Measurements from ENCODE around the gene PDZD8.
"Not testable (repeated sequence)": the region's sequence is repeated elsewhere in the genome, so short reads cannot be mapped to it uniquely, and the experiment has no call there.

The PDZD8 gene

DNA sequence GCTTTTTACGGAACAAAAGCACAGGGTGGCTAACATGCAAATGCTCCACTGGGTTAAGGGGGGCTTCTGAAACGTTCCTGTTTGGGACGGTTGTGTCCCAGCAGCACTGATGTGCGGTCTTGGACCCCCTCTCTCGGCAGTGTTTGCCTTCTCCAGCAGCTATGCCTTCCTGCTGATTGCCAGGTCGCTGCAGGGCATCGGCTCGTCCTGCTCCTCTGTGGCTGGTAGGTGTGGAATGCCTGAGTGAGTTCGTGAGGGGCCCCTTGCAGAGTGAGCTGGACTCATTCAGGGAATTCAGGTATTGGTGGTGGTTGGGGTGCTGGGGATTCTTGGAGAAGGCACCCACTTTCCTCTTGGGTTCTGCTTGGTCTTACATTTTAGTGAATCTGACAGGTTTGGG is 121.3 kb downstream of the PDZD8 start:
- no peak for DNase-seq

DNA sequence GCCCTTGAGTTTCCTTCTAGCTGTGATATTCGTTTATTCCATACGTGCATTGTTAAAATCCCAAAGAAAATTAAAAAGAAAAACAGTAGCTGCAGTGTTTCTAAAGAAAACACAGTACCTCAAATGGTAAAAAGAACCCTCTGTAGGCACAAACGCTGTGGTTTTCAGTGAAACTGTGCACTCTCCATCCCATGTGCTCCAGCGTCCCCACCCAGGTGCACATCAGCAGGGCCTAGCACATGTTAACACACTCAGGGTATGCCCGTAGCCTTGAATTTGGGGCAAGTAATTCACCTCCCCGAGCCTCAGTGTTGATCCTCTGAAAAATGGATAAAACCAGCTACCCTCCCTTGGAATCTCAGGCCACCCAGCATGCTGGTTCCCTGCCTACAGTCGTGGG is 124.8 kb downstream of the PDZD8 start:
- no peak for DNase-seq

DNA sequence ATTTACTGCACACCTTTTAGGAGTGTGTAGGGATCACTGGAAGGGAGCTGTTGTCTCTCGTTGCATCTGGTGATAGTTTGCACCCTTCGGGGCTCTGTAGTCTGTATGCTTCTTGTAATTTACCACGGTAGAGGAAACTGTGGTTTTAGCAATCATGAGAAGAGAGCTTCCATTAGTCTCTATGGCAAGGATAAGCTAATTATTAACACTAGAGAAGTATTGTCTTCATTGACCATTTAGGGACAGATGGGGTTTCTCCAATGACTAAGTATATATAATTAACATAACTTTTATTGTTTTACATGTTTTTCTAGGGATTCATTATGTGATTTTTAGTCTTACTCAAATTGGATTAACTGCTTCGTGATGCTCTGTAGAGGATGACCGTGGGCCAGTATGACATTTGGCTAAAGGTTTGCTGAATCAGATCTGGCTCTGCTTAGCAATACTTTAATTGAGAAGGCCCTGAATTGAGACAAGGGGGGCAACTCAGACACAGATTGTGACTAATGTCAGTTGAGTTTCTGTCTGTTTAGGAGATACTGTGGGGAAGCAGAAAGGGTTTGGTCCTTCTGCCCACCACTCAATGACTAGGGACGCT is 125.6 kb downstream of the PDZD8 start:
- no peak for DNase-seq

DNA sequence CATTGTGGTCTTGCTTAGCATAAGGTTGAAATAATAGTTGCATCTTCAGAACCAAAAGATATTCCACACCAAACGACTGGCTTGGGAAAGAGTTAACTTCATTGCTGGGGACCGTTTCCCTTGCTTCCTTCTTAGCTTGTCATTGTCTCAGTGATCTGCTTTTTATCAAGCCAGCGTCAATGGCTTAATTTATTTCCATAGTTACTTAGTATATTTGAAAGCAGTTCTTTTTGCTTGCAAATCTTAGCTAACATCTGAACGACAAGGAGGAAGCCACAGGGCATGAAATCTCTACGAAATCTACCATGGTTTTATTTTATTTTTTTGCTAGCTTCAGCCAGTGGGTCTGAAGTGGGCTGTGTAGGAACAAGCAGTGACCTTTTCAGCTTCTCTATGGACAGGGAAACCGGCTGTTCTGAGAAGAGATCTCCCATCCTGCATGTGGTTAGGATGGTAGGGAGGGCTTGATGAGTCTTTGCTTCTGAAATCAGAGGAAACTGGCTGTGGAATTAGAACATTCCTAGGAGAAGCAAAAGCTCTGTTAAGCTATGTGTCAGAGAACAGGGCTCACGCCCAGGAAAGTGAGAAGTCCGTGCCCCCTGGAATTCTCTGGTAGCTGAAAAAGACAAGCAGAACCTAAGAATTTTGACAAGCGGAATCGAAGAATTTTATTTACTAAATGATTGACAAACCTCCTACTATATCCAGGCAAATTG is 126.3 kb downstream of the PDZD8 start:
- DNase-seq, result no peak

DNA sequence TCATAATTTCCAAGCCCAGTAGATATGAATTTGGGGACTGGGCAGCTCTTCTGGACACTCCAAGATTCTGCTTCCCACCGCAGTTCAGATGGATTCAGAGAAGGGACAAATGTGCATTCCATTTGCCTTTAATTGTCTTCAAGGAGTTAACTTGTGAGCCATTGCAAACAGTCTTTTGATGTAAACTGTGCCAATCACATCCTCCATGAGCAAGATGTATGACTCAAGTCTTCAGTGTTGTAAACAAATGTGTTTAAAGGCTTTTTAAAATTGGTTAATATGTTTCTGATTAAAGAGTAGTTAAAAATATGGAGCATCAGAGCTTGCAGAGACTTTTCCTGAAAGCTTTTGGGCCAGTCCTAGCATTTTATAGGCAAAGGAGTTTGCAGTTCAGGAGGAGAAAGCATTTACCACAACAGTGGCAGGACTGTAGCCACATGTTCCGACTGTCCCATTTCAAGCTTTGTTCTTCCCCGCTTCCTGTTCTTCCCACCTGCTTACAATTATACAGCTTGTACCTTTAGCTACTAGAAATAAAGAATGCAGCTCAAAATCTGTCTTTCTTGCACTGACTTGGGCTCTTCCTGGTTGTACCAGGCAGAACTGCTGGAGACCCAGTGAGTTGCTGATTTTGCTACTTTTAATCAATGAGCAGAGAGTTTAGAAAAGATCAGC is 128.1 kb downstream of the PDZD8 start:
- no peak for DNase-seq

DNA sequence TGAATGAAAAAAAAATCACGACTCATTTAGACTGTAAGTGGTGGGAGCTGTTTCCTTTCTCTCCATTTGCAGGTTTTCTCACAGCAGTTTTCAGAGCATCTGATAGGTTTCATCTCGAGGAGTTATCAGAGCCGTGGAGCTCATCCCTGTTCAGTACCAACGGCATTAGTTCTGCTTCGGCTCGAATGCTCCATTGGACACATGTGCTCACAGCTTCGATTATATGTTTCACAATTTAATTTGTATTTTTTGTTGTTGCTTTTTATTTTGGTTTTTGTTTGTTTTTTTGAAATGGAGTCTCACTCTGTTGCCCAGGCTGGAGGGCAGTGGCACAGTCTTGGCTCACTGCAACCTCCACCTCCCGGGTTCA is 132.8 kb downstream of the PDZD8 start:
- DNase-seq, result no peak

DNA sequence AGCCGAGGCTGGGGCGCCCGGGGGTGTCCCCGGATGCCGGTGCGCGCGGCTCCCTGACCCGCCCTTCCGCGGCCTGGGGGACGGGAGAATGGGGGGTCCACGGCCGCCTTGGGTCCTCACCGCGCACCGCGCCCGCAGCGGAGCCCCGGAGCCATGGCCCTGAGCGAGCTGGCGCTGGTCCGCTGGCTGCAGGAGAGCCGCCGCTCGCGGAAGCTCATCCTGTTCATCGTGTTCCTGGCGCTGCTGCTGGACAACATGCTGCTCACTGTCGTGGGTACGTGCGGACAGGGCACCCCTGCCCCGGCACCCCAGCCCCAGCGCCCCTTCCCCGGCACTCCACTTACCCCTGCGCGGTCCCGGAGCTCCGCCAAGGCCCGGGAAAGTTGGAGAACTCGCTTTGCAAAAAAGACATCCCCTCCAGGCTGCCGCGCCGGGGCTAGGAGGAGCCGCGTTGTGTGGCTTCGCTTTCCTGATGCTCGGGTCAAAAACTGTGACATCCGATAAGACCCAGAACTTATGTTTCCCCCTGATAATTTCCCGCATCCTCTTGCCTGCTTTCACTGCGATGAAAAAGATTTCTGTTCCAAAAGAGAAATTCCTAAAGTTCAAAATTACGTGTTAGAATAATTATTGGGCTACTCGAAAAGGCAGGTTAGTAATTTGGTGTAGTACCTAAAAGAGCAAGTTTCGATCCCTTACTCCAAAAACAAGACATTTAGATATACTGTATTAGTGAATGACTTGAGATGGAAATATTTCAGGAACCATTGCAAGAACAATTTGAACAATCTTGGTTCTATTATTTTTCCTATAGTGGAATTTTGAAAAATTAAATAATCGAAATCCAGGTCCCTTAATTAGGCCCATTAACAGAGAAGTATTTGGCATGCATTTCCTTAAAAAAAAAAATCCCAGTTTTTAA is 133.4 kb downstream of the PDZD8 start:
- DNase-seq, result no peak

DNA sequence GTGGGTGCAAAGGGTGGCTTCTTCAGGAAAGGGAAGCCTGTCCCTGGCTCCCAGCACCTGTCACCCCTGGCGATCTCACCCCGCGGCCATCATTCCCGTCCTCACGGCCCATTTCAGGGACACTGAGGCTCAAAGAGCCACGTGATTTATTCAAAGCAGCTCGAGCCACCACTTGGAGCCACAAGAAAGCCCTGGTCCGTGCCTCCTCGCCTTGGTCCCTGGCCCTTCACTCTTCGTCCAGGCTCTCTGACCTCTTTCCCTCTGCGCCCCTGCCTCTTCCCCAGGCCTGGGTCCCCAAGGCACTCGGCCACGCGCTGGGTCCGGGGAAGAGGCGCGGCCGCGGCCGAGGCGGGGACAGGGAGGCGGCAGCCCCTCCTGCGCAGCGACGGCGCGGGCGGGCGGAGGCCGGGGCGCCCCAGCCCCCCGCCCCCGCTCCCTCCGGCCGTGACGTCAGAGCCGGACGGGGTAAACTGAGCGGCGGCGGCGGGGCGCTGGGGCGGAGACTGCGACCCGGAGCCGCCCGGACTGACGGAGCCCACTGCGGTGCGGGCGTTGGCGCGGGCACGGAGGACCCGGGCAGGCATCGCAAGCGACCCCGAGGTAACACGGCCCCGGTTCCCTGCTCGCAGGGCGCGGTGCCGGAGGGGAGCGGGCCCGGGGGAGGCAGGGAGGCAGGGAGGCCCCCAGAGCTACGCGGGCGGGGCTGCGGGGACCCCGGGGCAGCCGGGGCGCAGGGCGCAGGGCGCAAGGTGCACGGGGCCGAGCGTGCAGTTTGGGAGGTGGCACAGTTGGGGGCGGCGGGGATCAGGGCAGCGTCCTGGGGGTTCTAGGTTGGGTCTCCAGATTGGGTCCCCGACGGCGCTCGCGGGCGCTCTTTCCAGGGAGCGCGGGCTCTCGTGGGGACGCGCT is 134.4 kb downstream of the PDZD8 start, which contains the start of gene SLC18A2:
SLC18A2 (plus strand) TSS at position 494 of the 909 bp plus-strand sequence. CDS start 580 bp downstream, outside the sequence.
- DNase-seq, result no peak

DNA sequence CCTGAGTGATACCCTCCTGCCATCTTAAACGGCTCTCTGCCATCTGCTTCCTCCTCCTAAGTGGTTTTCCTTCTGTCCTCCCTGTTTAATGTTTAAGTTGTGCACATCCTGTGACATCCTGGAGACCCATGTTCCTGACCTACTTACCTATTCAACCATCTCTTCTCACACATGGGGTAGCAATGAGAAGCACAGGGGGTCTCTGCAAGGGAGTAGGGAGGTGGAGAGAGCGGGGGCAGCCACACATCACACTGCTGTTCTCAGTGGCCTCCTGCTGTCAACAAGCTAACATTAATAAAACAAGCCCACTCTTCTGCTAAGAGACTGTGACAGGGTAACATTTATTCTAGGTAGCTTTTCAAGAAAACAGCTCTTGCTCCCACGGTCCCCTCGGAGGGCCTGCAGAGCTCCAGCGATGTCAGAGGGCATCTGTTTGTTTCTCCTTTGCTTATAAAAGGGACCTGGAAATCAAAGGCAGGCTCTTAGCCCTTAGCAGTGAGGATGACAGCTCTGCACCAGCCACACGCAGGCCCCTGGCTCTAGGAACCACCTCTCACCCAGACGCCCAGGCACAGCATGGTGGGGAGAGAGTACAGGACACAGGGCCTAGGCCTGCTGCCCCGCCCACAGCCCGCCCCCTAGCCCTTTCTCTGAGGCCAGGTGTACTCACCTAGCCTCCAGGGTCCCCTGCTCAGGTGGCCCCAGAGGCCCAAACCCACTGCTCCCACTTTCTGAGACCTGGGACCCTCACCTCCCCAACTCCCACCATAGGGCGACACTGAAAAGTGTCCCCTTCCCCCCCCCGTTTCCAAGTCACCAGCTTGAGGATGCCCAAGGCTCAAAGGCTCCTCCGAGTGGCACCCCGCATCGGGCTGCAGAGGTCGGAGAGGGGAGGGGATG is 135.3 kb downstream of the PDZD8 start:
- no peak for DNase-seq

DNA sequence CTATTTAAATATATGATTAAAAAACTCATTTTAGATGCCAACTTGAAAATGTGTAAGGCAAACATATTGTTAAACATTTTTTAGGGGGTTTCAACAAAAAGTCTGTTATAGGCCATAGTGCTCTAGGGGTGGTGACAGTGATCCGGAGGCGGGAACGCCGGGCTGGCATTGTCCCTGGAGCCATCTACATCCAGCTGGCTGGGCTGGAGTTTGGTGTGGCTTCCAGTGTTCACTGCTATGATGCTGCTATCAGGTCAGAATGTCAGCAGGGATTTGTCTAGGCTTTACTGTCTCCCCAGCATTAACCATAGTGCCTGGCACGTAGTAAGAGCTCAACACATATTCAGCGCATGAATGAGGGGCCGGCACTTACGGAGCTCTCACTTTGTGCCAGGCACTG is 136.2 kb downstream of the PDZD8 start:
- no peak for DNase-seq

DNA sequence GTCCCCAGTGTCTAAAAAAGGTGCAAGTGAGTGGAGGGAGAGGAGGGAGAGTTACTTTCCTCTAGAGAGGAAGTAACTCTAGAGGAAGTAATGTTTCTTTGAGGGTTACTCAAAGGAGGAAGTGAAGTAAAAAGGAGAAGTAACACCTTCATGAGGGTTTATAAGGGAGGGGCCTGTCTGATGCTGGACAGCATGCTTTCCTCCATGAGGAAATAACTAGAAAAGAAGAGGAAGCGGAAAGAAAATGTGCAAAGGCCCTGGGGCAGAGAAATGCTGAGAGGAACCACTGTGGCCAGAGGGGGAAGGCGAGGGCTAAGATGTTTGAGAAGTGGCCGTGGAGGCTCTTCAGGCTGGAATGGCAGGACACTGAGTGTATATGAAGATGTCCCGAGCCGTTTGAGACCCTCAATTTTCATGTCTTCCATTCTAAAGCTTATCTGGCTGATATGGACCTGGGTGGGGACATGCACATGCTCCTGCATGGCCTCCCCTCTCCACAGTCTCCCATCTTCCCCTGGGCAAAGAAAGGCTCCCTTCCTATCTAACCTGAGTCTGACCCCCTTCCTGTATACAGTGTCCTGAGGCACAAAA is 137.7 kb downstream of the PDZD8 start:
- DNase-seq, result no peak

DNA sequence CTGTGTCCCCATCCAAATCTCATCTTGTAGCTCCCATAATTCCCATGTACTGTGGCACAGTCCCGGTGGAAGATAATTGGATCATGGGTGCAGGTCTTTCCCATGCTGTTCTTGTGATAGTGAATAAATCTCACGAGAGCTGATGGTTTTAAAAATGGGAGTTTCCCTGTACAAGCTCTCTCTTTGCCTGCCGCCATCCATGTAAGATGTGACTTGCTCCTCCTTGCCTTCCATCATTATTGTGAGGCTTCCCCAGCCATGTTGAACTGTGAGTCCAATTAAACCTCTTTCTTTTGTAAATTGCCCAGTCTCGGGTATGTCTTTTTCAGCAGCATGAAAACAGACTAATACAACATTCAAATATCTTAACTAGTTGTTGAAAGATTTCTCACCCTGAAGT is 145.1 kb downstream of the PDZD8 start:
- DNase-seq, result not testable (repeated sequence)

DNA sequence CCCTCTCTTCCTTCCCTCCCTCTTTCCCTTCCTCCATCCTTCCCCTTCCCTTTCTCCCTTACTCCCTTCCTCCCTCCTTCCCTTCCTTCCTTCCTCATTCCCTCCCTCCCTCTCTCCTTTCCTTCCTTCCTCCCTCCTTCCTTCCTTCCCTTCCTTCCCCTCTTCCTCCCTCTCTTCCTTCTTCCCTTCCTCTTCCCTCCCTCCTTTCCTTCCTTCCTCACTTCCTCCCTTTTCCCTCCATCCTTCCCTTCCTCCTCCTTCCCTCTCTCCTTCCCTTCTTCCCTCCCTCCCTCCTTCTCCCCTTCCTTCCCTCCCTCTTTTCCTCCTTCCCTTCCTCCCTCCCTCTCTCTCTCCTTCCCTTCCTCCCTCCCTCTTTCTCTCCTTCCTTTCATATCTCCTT is 147.0 kb downstream of the PDZD8 start:
- DNase-seq, result no peak

Measured in NCI-H446 treated with DMSO at 0.1 percent for 48 hours (cell line).